ENCODE measurements around the gene YTHDC1. TPM values are rescaled to one million over a fixed set of nuclear protein-coding genes. Genes with fewer than 3 reads are reported as not detected.
A peak's percentile ranks its signal among the peaks of the same experiment; 100 is the strongest.

The YTHDC1 gene
- polyA plus RNA-seq, 2 of the 4 experiments (the other 2 are of a cell fraction) = 47.0 to 53.4 TPM

DNA sequence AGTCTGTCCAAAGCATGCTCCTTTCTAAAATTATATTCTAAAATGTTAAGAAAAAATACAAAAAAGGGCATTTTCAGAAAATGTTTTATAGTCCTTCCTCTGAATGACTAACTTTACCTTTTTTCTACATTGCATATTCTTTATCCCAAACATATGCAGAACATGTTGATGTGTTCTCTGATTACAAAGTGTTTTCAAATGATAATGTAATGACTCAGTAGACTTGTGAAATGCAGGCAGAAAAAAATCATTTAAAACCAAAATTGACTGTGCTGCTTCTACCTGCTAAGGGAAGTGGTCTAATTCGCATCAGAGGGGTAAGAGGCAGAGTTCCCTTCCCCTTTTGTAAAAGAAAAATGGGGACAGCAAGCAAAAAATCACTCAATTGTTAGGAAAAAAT, 22.7 kb upstream of the YTHDC1 start:
- ATAC-seq = no peak
- POLR2A ChIA-PET = no interaction called here

DNA sequence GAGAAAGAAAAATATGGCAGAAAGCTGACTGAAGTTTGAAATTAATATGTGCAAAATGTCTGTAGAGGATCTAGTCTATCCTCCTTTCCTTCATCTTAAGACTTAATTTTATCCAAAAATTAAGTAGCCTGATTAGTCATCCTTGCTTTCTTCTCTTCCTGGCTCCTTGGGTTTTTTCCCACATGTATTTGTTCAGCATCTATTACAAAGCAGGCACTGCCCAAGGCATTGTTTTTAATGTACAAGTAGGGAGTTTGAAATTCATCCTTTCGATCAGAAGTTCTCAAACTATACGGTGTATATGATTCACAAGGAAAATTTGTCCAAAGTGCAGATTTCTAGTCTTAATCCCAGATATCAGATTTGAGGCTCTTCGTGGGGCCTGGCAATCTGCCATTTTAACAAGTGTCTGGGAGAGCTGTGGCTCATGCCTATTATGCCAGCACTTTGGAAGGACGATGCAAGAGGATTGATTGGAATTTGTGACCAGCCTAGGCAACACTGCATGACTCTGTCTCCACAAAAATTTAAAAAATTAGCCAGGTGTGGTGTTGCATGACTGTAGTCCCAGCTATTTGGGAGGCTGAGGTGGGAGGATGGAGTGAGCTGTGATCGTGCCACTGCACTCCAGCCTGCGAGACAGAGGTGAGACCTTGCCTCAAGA, 19.4 kb upstream of the YTHDC1 start:
- 4% methylated on average over 6 of the region's 6 CpGs for WGBS (ENCODE audit: missing lambda C conversion rate)
- no peaks in the 10 kb centered on the region for H3K9me3 ChIP-seq
- peak overlapping the region; percentile 15; the same call in 1 of the 3 replicates for H3K4me3 ChIP-seq
- H3K4me2 ChIP-seq = peak overlapping the region; percentile 75
- ATAC-seq = peak; percentile 77 to 81
- POLR2A ChIA-PET = no interaction called here
- no peak for FAIRE-seq
- peaks cover 19% of the 10 kb centered on the region for H3K4me1 ChIP-seq
- peak; percentile 16 to 63 for DNase-seq (ENCODE audit: low read depth in 1 of 2, low spot score in 1 of 2)
- CTCF ChIA-PET = interaction anchor here (1.0 kb wide), 1 partner anchor 40 kb away, joined by 3 read pairs; no protein-coding TSS in a partner anchor
- peak overlapping the region; percentile 49 to 82 for H3K27ac ChIP-seq
- TF ChIP-seq HOXB5 (CRISPR knock-in tag; IDR thresholded peaks at IDR 0.05) (no peak), RARB (CRISPR knock-in tag; IDR thresholded peaks at IDR 0.05) (no peak), CEBPB (IDR thresholded peaks at IDR 0.05) (peak in 1 of 2 experiments; percentile 23; a peak in 2 of 4 replicates), NPAS2 (CRISPR knock-in tag; IDR thresholded peaks at IDR 0.05; ENCODE audit: borderline replicate concordance) (no peak), TFCP2L1 (CRISPR knock-in tag; IDR thresholded peaks at IDR 0.05) (no peak), RAD21 (conservative IDR thresholded peaks at IDR 0.05 in 1 of 2, IDR thresholded peaks at IDR 0.05 in 1 of 2) (no peak), RFX5 (IDR thresholded peaks at IDR 0.05) (no peak), ZFP36 (IDR thresholded peaks at IDR 0.05; ENCODE audit: borderline replicate concordance, partially characterized antibody) (no peak), EHF (CRISPR knock-in tag; IDR thresholded peaks at IDR 0.05) (no peak), HOXB13 (CRISPR knock-in tag; IDR thresholded peaks at IDR 0.05; ENCODE audit: low read depth) (no peak), CHD4 (IDR thresholded peaks at IDR 0.05; ENCODE audit: borderline replicate concordance) (no peak), GATA3 (IDR thresholded peaks at IDR 0.05; ENCODE audit: borderline replicate concordance) (peak; percentile 46; the same call in 1 of the 2 replicates), MAFK (IDR thresholded peaks at IDR 0.05; ENCODE audit: partially characterized antibody) (no peak), ZNF302 (CRISPR knock-in tag; IDR thresholded peaks at IDR 0.05) (no peak), ZC3H11A (IDR thresholded peaks at IDR 0.05) (no peak), NFE2L2 (conservative IDR thresholded peaks at IDR 0.05; ENCODE audit: low read length) (no peak), MYC (IDR thresholded peaks at IDR 0.05; ENCODE audit: borderline replicate concordance, low read length) (no peak), POLR2AphosphoS2 (conservative IDR thresholded peaks at IDR 0.05; ENCODE audit: low read length) (no peak), ESRRA (IDR thresholded peaks at IDR 0.05; ENCODE audit: borderline replicate concordance, low read length) (no peak), PHF8 (IDR thresholded peaks at IDR 0.05; ENCODE audit: borderline replicate concordance, low read depth) (no peak), TP53 (CRISPR knock-in tag; IDR thresholded peaks at IDR 0.05) (no peak), EHMT2 (IDR thresholded peaks at IDR 0.05; ENCODE audit: low read depth) (no peak), EP300 (IDR thresholded peaks at IDR 0.05) (peak in 1 of 2 experiments; percentile 36; a peak in 1 of 5 replicates), CBX8 (IDR thresholded peaks at IDR 0.05) (no peak), JUNB (IDR thresholded peaks at IDR 0.05) (0 out of 2 replicates have a peak, but pooled peaks have one; percentile 4), HEYL (CRISPR knock-in tag; IDR thresholded peaks at IDR 0.05) (no peak), JUN (IDR thresholded peaks at IDR 0.05) (no peak), POLR2A (IDR thresholded peaks at IDR 0.05; ENCODE audit: low read length) (no peak), BHLHE40 (IDR thresholded peaks at IDR 0.05; ENCODE audit: low read depth, low read length) (no peak), MAZ (IDR thresholded peaks at IDR 0.05; ENCODE audit: borderline replicate concordance, low read depth, low read length) (no peak)
- TF ChIP-seq, protein P1, sequence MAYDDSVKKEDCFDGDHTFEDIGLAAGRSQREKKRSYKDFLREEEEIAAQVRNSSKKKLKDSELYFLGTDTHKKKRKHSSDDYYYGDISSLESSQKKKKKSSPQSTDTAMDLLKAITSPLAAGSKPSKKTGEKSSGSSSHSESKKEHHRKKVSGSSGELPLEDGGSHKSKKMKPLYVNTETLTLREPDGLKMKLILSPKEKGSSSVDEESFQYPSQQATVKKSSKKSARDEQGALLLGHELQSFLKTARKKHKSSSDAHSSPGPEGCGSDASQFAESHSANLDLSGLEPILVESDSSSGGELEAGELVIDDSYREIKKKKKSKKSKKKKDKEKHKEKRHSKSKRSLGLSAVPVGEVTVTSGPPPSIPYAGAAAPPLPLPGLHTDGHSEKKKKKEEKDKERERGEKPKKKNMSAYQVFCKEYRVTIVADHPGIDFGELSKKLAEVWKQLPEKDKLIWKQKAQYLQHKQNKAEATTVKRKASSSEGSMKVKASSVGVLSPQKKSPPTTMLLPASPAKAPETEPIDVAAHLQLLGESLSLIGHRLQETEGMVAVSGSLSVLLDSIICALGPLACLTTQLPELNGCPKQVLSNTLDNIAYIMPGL (CRISPR knock-in tag; IDR thresholded peaks at IDR 0.05; ENCODE audit: borderline replicate concordance) = no peak
- TF ChIP-seq, protein P2, sequence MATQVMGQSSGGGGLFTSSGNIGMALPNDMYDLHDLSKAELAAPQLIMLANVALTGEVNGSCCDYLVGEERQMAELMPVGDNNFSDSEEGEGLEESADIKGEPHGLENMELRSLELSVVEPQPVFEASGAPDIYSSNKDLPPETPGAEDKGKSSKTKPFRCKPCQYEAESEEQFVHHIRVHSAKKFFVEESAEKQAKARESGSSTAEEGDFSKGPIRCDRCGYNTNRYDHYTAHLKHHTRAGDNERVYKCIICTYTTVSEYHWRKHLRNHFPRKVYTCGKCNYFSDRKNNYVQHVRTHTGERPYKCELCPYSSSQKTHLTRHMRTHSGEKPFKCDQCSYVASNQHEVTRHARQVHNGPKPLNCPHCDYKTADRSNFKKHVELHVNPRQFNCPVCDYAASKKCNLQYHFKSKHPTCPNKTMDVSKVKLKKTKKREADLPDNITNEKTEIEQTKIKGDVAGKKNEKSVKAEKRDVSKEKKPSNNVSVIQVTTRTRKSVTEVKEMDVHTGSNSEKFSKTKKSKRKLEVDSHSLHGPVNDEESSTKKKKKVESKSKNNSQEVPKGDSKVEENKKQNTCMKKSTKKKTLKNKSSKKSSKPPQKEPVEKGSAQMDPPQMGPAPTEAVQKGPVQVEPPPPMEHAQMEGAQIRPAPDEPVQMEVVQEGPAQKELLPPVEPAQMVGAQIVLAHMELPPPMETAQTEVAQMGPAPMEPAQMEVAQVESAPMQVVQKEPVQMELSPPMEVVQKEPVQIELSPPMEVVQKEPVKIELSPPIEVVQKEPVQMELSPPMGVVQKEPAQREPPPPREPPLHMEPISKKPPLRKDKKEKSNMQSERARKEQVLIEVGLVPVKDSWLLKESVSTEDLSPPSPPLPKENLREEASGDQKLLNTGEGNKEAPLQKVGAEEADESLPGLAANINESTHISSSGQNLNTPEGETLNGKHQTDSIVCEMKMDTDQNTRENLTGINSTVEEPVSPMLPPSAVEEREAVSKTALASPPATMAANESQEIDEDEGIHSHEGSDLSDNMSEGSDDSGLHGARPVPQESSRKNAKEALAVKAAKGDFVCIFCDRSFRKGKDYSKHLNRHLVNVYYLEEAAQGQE (IDR thresholded peaks at IDR 0.05) = no peak
- TF ChIP-seq, protein P3, sequence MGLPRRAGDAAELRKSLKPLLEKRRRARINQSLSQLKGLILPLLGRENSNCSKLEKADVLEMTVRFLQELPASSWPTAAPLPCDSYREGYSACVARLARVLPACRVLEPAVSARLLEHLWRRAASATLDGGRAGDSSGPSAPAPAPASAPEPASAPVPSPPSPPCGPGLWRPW (IDR thresholded peaks at IDR 0.05) = no peak
- TF ChIP-seq, protein P4, sequence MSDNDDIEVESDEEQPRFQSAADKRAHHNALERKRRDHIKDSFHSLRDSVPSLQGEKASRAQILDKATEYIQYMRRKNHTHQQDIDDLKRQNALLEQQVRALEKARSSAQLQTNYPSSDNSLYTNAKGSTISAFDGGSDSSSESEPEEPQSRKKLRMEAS (IDR thresholded peaks at IDR 0.05) = peak; percentile 2; the same call in 1 of the 2 replicates

More for the DNA sequence above, 22.7 kb upstream of the YTHDC1 start:
- DNase-seq (ENCODE audit: low read depth in 1 of 2, low spot score in 1 of 2) (no peak), FAIRE-seq (no peak)
- no peaks in the 10 kb centered on the region for H3K9me3 ChIP-seq
- H3K27ac ChIP-seq = no peak overlapping the region
- H3K4me2 ChIP-seq = no peak overlapping the region
- peaks cover 17% of the 10 kb centered on the region for H3K4me1 ChIP-seq
- CTCF ChIA-PET = no interaction called here
- H3K4me3 ChIP-seq = no peak overlapping the region
- 78% methylated on average over 1 of the region's 1 CpG for WGBS (ENCODE audit: missing lambda C conversion rate)
- TF ChIP-seq ESRRA (IDR thresholded peaks at IDR 0.05; ENCODE audit: borderline replicate concordance, low read length) (no peak), NFE2L2 (conservative IDR thresholded peaks at IDR 0.05; ENCODE audit: low read length) (no peak)
